Liver (tissue), 9 donors: ENCODE results near the gene TMCO5A. TPM values are rescaled to one million over a fixed set of nuclear protein-coding genes. Genes with fewer than 3 reads are reported as not detected.

ENCODE experiments used
- DNase-seq: peaks from one replicate; pipeline ENCODE4 v3.0.0-alpha.2; 2017; ENCODE audit warnings: low spot score
- H3K27ac ChIP-seq, 2 donors: one replicate each; pipeline ENCODE4 v1.7.0; 2013; ENCODE audit warnings: inconsistent platforms in 2 of 2, low read length in 2 of 2, control low read depth in 1 of 2, low read depth in 1 of 2, mild to moderate bottlenecking in 1 of 2
- H3K27me3 ChIP-seq, 4 donors: one replicate each; pipeline versions ENCODE4 v1.6.1 to v1.7.0; 2013; ENCODE audit warnings: low read length in 3 of 4, inconsistent platforms in 1 of 4, mild to moderate bottlenecking in 1 of 4, moderate library complexity in 1 of 4; ENCODE audit not compliant: control insufficient read depth in 4 of 4, insufficient read depth in 4 of 4
- H3K36me3 ChIP-seq, 4 donors: one replicate each; pipeline versions ENCODE4 v1.6.1 to v1.7.0; 2013; ENCODE audit warnings: low read length in 3 of 4, mild to moderate bottlenecking in 3 of 4, low read depth in 1 of 4, moderate library complexity in 1 of 4; ENCODE audit not compliant: control insufficient read depth in 4 of 4, insufficient read depth in 3 of 4
- H3K4me1 ChIP-seq, 4 donors: one replicate each; pipeline versions ENCODE4 v1.6.1 to v1.7.0; 2013; ENCODE audit warnings: low read length in 3 of 4, mild to moderate bottlenecking in 3 of 4, moderate library complexity in 1 of 4; ENCODE audit not compliant: control insufficient read depth in 4 of 4, insufficient read depth in 4 of 4
- H3K4me3 ChIP-seq, 3 donors: one replicate each; pipeline versions ENCODE4 v1.6.1 to v1.7.0; 2013; ENCODE audit warnings: low read length in 3 of 3, control low read depth in 1 of 3, low read depth in 1 of 3, mild to moderate bottlenecking in 1 of 3
- H3K9ac ChIP-seq, 2 donors: one replicate each; pipeline ENCODE4 v1.7.0; 2013; ENCODE audit warnings: low read length in 2 of 2, mild to moderate bottlenecking in 2 of 2, moderate library complexity in 2 of 2, control low read depth in 1 of 2, low read depth in 1 of 2
- H3K9me3 ChIP-seq, 4 donors: one replicate each; pipeline versions ENCODE4 v1.6.1 to v1.7.0; 2013; ENCODE audit warnings: low read length in 3 of 4; ENCODE audit not compliant: control insufficient read depth in 4 of 4
- CTCF ChIP-seq: fragments of 150-350 bp; IDR thresholded peaks from 2 replicates; pipeline ENCODE4 v1.5.1; 2017; ENCODE audit warnings: improper control_type of control experiment, low read depth, low read length; ENCODE audit not compliant: missing input control
- FOXA1 ChIP-seq: IDR thresholded peaks from 2 replicates; pipeline ENCODE4 v1.6.1; 2016; ENCODE audit warnings: antibody characterized with exemption
- FOXA2 ChIP-seq: IDR thresholded peaks from 2 replicates; pipeline ENCODE4 v1.6.1; 2016; ENCODE audit warnings: antibody characterized with exemption
- HNF4A ChIP-seq, 2 donors: conservative IDR thresholded peaks; 2 replicates each; pipeline ENCODE4 v1.6.1; 2016; ENCODE audit warnings: antibody characterized with exemption in 2 of 2, mild to moderate bottlenecking in 2 of 2
- MAX ChIP-seq: IDR thresholded peaks from 2 replicates; pipeline ENCODE4 v1.6.1; 2016; ENCODE audit warnings: antibody characterized with exemption
- RXRA ChIP-seq, 2 donors: IDR thresholded peaks; 2 replicates each; pipeline ENCODE4 v1.6.1; 2017 to 2018; ENCODE audit warnings: antibody characterized with exemption in 2 of 2, mild to moderate bottlenecking in 1 of 2
- YY1 ChIP-seq: IDR thresholded peaks from 2 replicates; pipeline ENCODE4 v1.6.1; 2016; ENCODE audit warnings: antibody characterized with exemption, mild to moderate bottlenecking
- ZBTB33 ChIP-seq: IDR thresholded peaks from 2 replicates; pipeline ENCODE4 v1.6.1; 2016; ENCODE audit warnings: antibody characterized with exemption
- polyA plus RNA-seq, 2 donors: library from polyadenylated mRNA; stranded (reverse) in 1 of 2; unstranded in 1 of 2; fragments of 200-250 nt in 1 of 2; fragments of >200 nt in 1 of 2; fragmentation: Nextera tagmentation in 1 of 2; extraction: Ambion mirVana in 1 of 2; gene quantifications; one replicate each; pipeline versions ENCODE4 v1.2.1 to v1.2.3, GENCODE V29; 2013 to 2015
- total RNA-seq, 2 donors: library from RNA; depleted of rRNA; stranded (reverse); fragments of >200 nt; gene quantifications; one replicate each; pipeline ENCODE4 v1.2.3, GENCODE V29; 2014
- TF ChIP-seq, protein P1 (sequence below): IDR thresholded peaks from 2 replicates; pipeline ENCODE4 v1.6.1; 2016; ENCODE audit warnings: antibody characterized with exemption, mild to moderate bottlenecking
- donor health status: healthy.
- donor health status: healthy.
- donor health status: healthy.
- donor health status: healthy.
- donor health status: healthy.

The TMCO5A gene
- total and polyA plus RNA-seq, 4 donors: not detected

DNA sequence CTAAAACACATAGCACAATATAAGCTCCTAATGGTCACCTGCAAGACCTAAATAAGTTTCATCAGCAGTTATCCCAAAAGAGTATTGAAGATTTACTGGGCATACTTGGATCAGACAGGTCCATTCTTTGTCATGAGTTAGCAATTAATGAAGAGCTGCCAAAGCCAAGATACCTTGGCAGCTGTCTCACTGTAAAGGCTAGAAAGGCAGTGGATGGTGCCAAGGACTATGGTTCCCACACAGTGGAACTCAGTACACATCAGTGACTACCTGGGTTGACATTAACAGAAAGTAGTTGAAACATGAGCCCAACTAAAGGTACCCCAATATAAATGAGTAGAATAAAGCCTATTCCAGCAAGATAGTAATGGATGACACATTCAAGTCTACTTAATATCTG, 41.1 kb upstream of the TMCO5A start:
- DNase-seq: no peak
- H3K27ac ChIP-seq: no peak overlapping the region
- no peak overlapping the region for H3K9ac ChIP-seq

More for the DNA sequence above, 41.1 kb upstream of the TMCO5A start:
- Histone ChIP-seq H3K9me3 (no peaks in the 10 kb centered on the region), H3K36me3 (no peaks in the 10 kb centered on the region), H3K4me1 (peaks cover 0 to 15% (median 5%) of the 10 kb centered on the region in 4 donors), H3K27me3 (no peaks in the 10 kb centered on the region), H3K4me3 (no peak overlapping the region)
- no peak for TF ChIP-seq MAX
- TF ChIP-seq, protein P1, sequence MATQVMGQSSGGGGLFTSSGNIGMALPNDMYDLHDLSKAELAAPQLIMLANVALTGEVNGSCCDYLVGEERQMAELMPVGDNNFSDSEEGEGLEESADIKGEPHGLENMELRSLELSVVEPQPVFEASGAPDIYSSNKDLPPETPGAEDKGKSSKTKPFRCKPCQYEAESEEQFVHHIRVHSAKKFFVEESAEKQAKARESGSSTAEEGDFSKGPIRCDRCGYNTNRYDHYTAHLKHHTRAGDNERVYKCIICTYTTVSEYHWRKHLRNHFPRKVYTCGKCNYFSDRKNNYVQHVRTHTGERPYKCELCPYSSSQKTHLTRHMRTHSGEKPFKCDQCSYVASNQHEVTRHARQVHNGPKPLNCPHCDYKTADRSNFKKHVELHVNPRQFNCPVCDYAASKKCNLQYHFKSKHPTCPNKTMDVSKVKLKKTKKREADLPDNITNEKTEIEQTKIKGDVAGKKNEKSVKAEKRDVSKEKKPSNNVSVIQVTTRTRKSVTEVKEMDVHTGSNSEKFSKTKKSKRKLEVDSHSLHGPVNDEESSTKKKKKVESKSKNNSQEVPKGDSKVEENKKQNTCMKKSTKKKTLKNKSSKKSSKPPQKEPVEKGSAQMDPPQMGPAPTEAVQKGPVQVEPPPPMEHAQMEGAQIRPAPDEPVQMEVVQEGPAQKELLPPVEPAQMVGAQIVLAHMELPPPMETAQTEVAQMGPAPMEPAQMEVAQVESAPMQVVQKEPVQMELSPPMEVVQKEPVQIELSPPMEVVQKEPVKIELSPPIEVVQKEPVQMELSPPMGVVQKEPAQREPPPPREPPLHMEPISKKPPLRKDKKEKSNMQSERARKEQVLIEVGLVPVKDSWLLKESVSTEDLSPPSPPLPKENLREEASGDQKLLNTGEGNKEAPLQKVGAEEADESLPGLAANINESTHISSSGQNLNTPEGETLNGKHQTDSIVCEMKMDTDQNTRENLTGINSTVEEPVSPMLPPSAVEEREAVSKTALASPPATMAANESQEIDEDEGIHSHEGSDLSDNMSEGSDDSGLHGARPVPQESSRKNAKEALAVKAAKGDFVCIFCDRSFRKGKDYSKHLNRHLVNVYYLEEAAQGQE: no peak
- peak; percentile 7 to 55 for TF ChIP-seq HNF4A (conservative IDR thresholded peaks at IDR 0.05)
- no peak for TF ChIP-seq FOXA1
- no peak for TF ChIP-seq ZBTB33
- TF ChIP-seq CTCF: no peak
- peak in 1 of 2 donors; percentile 45 for TF ChIP-seq RXRA (IDR thresholded peaks at IDR 0.05)
- TF ChIP-seq FOXA2: peak; percentile 40
- TF ChIP-seq YY1: peak; percentile 71
